Liver (tissue), 9 donors: ENCODE data around the gene ARHGEF7. TPM values are rescaled to one million over a fixed set of nuclear protein-coding genes. Genes with fewer than 3 reads are reported as not detected.

ENCODE experiments used
- DNase-seq: peaks from one replicate; pipeline ENCODE4 v3.0.0-alpha.2; 2017; ENCODE audit warnings: low spot score
- H3K27ac ChIP-seq, 2 donors: one replicate each; pipeline ENCODE4 v1.7.0; 2013; ENCODE audit warnings: inconsistent platforms in 2 of 2, low read length in 2 of 2, control low read depth in 1 of 2, low read depth in 1 of 2, mild to moderate bottlenecking in 1 of 2
- H3K27me3 ChIP-seq, 4 donors: one replicate each; pipeline versions ENCODE4 v1.6.1 to v1.7.0; 2013; ENCODE audit warnings: low read length in 3 of 4, inconsistent platforms in 1 of 4, mild to moderate bottlenecking in 1 of 4, moderate library complexity in 1 of 4; ENCODE audit not compliant: control insufficient read depth in 4 of 4, insufficient read depth in 4 of 4
- H3K36me3 ChIP-seq, 4 donors: one replicate each; pipeline versions ENCODE4 v1.6.1 to v1.7.0; 2013; ENCODE audit warnings: low read length in 3 of 4, mild to moderate bottlenecking in 3 of 4, low read depth in 1 of 4, moderate library complexity in 1 of 4; ENCODE audit not compliant: control insufficient read depth in 4 of 4, insufficient read depth in 3 of 4
- H3K4me1 ChIP-seq, 4 donors: one replicate each; pipeline versions ENCODE4 v1.6.1 to v1.7.0; 2013; ENCODE audit warnings: low read length in 3 of 4, mild to moderate bottlenecking in 3 of 4, moderate library complexity in 1 of 4; ENCODE audit not compliant: control insufficient read depth in 4 of 4, insufficient read depth in 4 of 4
- H3K4me3 ChIP-seq, 3 donors: one replicate each; pipeline versions ENCODE4 v1.6.1 to v1.7.0; 2013; ENCODE audit warnings: low read length in 3 of 3, control low read depth in 1 of 3, low read depth in 1 of 3, mild to moderate bottlenecking in 1 of 3
- H3K9ac ChIP-seq, 2 donors: one replicate each; pipeline ENCODE4 v1.7.0; 2013; ENCODE audit warnings: low read length in 2 of 2, mild to moderate bottlenecking in 2 of 2, moderate library complexity in 2 of 2, control low read depth in 1 of 2, low read depth in 1 of 2
- H3K9me3 ChIP-seq, 4 donors: one replicate each; pipeline versions ENCODE4 v1.6.1 to v1.7.0; 2013; ENCODE audit warnings: low read length in 3 of 4; ENCODE audit not compliant: control insufficient read depth in 4 of 4
- EGR1 ChIP-seq, 2 donors: IDR thresholded peaks; 2 replicates each; pipeline ENCODE4 v1.6.1; 2016 to 2018; ENCODE audit warnings: antibody characterized with exemption in 2 of 2, low read depth in 2 of 2
- FOXA1 ChIP-seq: IDR thresholded peaks from 2 replicates; pipeline ENCODE4 v1.6.1; 2016; ENCODE audit warnings: antibody characterized with exemption
- FOXA2 ChIP-seq: IDR thresholded peaks from 2 replicates; pipeline ENCODE4 v1.6.1; 2016; ENCODE audit warnings: antibody characterized with exemption
- GABPA ChIP-seq, 2 donors: IDR thresholded peaks in 1 of 2; conservative IDR thresholded peaks in 1 of 2; 2 replicates each; pipeline ENCODE4 v1.6.1; 2016; ENCODE audit warnings: antibody characterized with exemption in 2 of 2, mild to moderate bottlenecking in 1 of 2, moderate library complexity in 1 of 2
- HNF4A ChIP-seq, 2 donors: conservative IDR thresholded peaks; 2 replicates each; pipeline ENCODE4 v1.6.1; 2016; ENCODE audit warnings: antibody characterized with exemption in 2 of 2, mild to moderate bottlenecking in 2 of 2
- HNF4G ChIP-seq: IDR thresholded peaks from 2 replicates; pipeline ENCODE4 v1.6.1; 2016; ENCODE audit warnings: antibody characterized with exemption
- JUND ChIP-seq, 2 donors: IDR thresholded peaks; 2 replicates each; pipeline ENCODE4 v1.6.1; 2016; ENCODE audit warnings: antibody characterized with exemption in 2 of 2
- NR2F2 ChIP-seq: IDR thresholded peaks from 2 replicates; pipeline ENCODE4 v1.6.1; 2016; ENCODE audit warnings: antibody characterized with exemption
- RAD21 ChIP-seq, 2 donors: IDR thresholded peaks; 2 replicates each; pipeline ENCODE4 v1.6.1; 2016; ENCODE audit warnings: antibody characterized with exemption in 2 of 2, mild to moderate bottlenecking in 2 of 2
- RXRA ChIP-seq, 2 donors: IDR thresholded peaks; 2 replicates each; pipeline ENCODE4 v1.6.1; 2017 to 2018; ENCODE audit warnings: antibody characterized with exemption in 2 of 2, mild to moderate bottlenecking in 1 of 2
- SP1 ChIP-seq: IDR thresholded peaks from 2 replicates; pipeline ENCODE4 v1.6.1; 2018; ENCODE audit warnings: antibody characterized with exemption, mild to moderate bottlenecking
- YY1 ChIP-seq: IDR thresholded peaks from 2 replicates; pipeline ENCODE4 v1.6.1; 2016; ENCODE audit warnings: antibody characterized with exemption, mild to moderate bottlenecking
- WGBS: extraction: QIAGEN DNeasy Blood & Tissue Kit; methylation state at CpG from one replicate; pipeline ENCODE4 v1.1.7; 2013; 5-methylcytosine and 5-hydroxymethylcytosine counted together
- polyA plus RNA-seq, 2 donors: library from polyadenylated mRNA; stranded (reverse) in 1 of 2; unstranded in 1 of 2; fragments of 200-250 nt in 1 of 2; fragments of >200 nt in 1 of 2; fragmentation: Nextera tagmentation in 1 of 2; extraction: Ambion mirVana in 1 of 2; gene quantifications; one replicate each; pipeline versions ENCODE4 v1.2.1 to v1.2.3, GENCODE V29; 2013 to 2015
- total RNA-seq, 2 donors: library from RNA; depleted of rRNA; stranded (reverse); fragments of >200 nt; gene quantifications; one replicate each; pipeline ENCODE4 v1.2.3, GENCODE V29; 2014
- TF ChIP-seq, protein P1 (sequence below): IDR thresholded peaks from 2 replicates; pipeline ENCODE4 v1.6.1; 2016; ENCODE audit warnings: antibody characterized with exemption
- TF ChIP-seq, protein P2 (sequence below): IDR thresholded peaks from 2 replicates; pipeline ENCODE4 v1.6.1; 2016; ENCODE audit warnings: antibody characterized with exemption, mild to moderate bottlenecking
- TF ChIP-seq, protein P3 (sequence below): fragments of 150-350 bp; IDR thresholded peaks from 2 replicates; pipeline ENCODE4 v1.5.1; 2017; ENCODE audit warnings: improper control_type of control experiment, low read depth, low read length; ENCODE audit not compliant: missing input control
- TF ChIP-seq, protein P4 (sequence below): IDR thresholded peaks from 2 replicates; pipeline ENCODE4 v1.6.1; 2016; ENCODE audit warnings: antibody characterized with exemption
- donor health status: healthy.
- donor health status: healthy.
- donor health status: healthy.
- donor health status: healthy.
- donor health status: healthy.

Gene ARHGEF7
- total and polyA plus RNA-seq, 4 donors, result 10.3 to 37.5 (median 20.1) TPM

DNA sequence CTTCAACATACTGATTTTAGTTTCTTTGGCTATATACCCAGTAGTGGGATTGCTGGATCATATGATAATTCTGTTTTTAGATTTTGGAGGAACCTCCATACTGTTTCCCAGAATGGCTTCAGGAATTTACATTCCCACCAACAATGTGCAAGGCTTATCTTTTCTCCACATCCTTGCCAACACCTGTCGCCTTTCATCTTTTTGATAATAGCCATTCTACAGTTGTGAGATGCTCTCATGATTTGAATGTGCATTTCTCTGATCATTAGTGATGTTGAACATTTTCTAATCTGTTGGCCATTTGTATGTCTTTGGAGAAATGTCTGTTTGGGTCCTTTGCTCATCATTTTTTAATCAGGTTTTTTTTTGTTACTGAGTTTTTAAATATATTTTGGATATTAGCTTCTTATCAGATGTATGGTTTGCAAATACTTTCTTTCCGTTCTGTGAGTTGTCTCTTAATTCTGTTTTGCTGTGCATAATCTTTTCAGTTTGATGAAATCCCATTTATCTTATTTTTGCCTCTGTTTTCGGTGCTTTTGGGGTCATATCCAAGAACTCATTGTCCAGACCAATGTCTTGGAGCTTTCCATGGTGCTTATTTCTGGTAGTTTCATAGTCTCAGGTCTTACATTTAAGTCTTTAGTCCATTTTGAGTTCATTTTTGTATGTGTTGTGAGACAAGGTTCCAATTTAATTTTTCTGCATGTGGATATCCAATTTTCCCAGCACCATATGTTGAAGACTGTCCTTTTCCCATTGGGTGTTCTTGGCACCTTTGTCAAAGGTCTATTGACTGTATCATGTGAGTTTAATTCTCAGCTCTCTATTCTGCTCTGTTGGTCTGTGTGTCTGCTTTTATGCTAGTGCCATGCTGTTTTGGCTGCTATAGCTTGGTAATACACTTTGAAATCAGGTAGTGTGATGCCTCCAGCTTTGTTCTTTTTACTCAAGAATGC, 44.5 kb downstream of the ARHGEF7 start:
- H3K9ac ChIP-seq, result no peak overlapping the region
- no peaks in the 10 kb centered on the region for H3K27me3 ChIP-seq
- TF ChIP-seq FOXA2, result no peak
- no peak for TF ChIP-seq RXRA (IDR thresholded peaks at IDR 0.05)
- TF ChIP-seq HNF4A (conservative IDR thresholded peaks at IDR 0.05), result no peak
- TF ChIP-seq GABPA (IDR thresholded peaks at IDR 0.05 in 1 of 2, conservative IDR thresholded peaks at IDR 0.05 in 1 of 2), result no peak
- no peak for TF ChIP-seq FOXA1
- TF ChIP-seq JUND (IDR thresholded peaks at IDR 0.05), result no peak
- TF ChIP-seq, protein P1, sequence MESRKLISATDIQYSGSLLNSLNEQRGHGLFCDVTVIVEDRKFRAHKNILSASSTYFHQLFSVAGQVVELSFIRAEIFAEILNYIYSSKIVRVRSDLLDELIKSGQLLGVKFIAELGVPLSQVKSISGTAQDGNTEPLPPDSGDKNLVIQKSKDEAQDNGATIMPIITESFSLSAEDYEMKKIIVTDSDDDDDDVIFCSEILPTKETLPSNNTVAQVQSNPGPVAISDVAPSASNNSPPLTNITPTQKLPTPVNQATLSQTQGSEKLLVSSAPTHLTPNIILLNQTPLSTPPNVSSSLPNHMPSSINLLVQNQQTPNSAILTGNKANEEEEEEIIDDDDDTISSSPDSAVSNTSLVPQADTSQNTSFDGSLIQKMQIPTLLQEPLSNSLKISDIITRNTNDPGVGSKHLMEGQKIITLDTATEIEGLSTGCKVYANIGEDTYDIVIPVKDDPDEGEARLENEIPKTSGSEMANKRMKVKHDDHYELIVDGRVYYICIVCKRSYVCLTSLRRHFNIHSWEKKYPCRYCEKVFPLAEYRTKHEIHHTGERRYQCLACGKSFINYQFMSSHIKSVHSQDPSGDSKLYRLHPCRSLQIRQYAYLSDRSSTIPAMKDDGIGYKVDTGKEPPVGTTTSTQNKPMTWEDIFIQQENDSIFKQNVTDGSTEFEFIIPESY, result no peak
- TF ChIP-seq SP1, result no peak
- no peak for TF ChIP-seq EGR1 (IDR thresholded peaks at IDR 0.05; ENCODE audit: low read depth in 2 of 2)
- TF ChIP-seq, protein P2, sequence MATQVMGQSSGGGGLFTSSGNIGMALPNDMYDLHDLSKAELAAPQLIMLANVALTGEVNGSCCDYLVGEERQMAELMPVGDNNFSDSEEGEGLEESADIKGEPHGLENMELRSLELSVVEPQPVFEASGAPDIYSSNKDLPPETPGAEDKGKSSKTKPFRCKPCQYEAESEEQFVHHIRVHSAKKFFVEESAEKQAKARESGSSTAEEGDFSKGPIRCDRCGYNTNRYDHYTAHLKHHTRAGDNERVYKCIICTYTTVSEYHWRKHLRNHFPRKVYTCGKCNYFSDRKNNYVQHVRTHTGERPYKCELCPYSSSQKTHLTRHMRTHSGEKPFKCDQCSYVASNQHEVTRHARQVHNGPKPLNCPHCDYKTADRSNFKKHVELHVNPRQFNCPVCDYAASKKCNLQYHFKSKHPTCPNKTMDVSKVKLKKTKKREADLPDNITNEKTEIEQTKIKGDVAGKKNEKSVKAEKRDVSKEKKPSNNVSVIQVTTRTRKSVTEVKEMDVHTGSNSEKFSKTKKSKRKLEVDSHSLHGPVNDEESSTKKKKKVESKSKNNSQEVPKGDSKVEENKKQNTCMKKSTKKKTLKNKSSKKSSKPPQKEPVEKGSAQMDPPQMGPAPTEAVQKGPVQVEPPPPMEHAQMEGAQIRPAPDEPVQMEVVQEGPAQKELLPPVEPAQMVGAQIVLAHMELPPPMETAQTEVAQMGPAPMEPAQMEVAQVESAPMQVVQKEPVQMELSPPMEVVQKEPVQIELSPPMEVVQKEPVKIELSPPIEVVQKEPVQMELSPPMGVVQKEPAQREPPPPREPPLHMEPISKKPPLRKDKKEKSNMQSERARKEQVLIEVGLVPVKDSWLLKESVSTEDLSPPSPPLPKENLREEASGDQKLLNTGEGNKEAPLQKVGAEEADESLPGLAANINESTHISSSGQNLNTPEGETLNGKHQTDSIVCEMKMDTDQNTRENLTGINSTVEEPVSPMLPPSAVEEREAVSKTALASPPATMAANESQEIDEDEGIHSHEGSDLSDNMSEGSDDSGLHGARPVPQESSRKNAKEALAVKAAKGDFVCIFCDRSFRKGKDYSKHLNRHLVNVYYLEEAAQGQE, result no peak
- no peak for TF ChIP-seq RAD21 (IDR thresholded peaks at IDR 0.05)
- TF ChIP-seq HNF4G, result no peak
- TF ChIP-seq, protein P3, sequence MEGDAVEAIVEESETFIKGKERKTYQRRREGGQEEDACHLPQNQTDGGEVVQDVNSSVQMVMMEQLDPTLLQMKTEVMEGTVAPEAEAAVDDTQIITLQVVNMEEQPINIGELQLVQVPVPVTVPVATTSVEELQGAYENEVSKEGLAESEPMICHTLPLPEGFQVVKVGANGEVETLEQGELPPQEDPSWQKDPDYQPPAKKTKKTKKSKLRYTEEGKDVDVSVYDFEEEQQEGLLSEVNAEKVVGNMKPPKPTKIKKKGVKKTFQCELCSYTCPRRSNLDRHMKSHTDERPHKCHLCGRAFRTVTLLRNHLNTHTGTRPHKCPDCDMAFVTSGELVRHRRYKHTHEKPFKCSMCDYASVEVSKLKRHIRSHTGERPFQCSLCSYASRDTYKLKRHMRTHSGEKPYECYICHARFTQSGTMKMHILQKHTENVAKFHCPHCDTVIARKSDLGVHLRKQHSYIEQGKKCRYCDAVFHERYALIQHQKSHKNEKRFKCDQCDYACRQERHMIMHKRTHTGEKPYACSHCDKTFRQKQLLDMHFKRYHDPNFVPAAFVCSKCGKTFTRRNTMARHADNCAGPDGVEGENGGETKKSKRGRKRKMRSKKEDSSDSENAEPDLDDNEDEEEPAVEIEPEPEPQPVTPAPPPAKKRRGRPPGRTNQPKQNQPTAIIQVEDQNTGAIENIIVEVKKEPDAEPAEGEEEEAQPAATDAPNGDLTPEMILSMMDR, result no peak
- no peak for TF ChIP-seq YY1
- TF ChIP-seq, protein P4, sequence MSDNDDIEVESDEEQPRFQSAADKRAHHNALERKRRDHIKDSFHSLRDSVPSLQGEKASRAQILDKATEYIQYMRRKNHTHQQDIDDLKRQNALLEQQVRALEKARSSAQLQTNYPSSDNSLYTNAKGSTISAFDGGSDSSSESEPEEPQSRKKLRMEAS, result no peak
- no peak for TF ChIP-seq NR2F2
- H3K4me1 ChIP-seq, result peaks cover 0 to 18% (median 9%) of the 10 kb centered on the region in 4 donors
- no peak overlapping the region for H3K4me3 ChIP-seq
- no peaks in the 10 kb centered on the region for H3K9me3 ChIP-seq
- peaks cover 0 to 3% (median 0%) of the 10 kb centered on the region in 4 donors for H3K36me3 ChIP-seq
- no peak overlapping the region for H3K27ac ChIP-seq
- DNase-seq, result no peak
- WGBS, result 98% methylated on average over 3 of the region's 3 CpGs
